Neural cell (in vitro differentiated cells): ENCODE measurements around the gene SCYGR2. TPM values are rescaled to one million over a fixed set of nuclear protein-coding genes. Genes with fewer than 3 reads are reported as not detected.

Experiments used
- H2AFZ ChIP-seq: fragments of 200-600, 300-800 bp; sonication (generic), shearing (Covaris generic); 2 replicates; pipeline ENCODE4 v1.6.0; 2014; ENCODE audit warnings: low read depth, mild to moderate bottlenecking, antibody characterized with exemption, low read length, moderate library complexity
- H3F3A ChIP-seq: fragments of 200-600 bp; shearing (Covaris generic); 2 replicates; pipeline ENCODE4 v1.6.1; 2016; ENCODE audit warnings: mild to moderate bottlenecking, moderate library complexity, mixed read lengths, antibody characterized with exemption, low read length; ENCODE audit not compliant: insufficient read depth, poor library complexity, severe bottlenecking
- H3K27ac ChIP-seq: fragments of 200-600, 300-800 bp; sonication (generic), shearing (Covaris generic); 2 replicates; pipeline ENCODE4 v1.5.1; 2014; ENCODE audit warnings: mild to moderate bottlenecking, low read length, moderate library complexity
- H3K27me3 ChIP-seq: fragments of 300-800, 200-600 bp; sonication (generic), shearing (Covaris generic); 2 replicates; pipeline ENCODE4 v1.6.0; 2014; ENCODE audit warnings: mild to moderate bottlenecking, low read depth, low read length, moderate library complexity; ENCODE audit not compliant: insufficient read depth
- H3K36me3 ChIP-seq: fragments of 300-800, 200-600 bp; sonication (generic), shearing (Covaris generic); 2 replicates; pipeline ENCODE4 v1.5.1; 2014; ENCODE audit warnings: mild to moderate bottlenecking, antibody characterized with exemption, low read length, moderate library complexity; ENCODE audit not compliant: insufficient read depth
- H3K4me2 ChIP-seq: fragments of 300-800, 200-600 bp; sonication (generic), shearing (Covaris generic); 2 replicates; pipeline ENCODE4 v1.6.0; 2014; ENCODE audit warnings: mild to moderate bottlenecking, low read length
- H3K4me3 ChIP-seq: fragments of 300-800, 200-600 bp; sonication (generic), shearing (Covaris generic); 2 replicates; pipeline ENCODE4 v1.5.1; 2014; ENCODE audit warnings: mild to moderate bottlenecking, low read length, moderate library complexity
- H3K79me2 ChIP-seq: fragments of 200-600 bp; shearing (Covaris generic); replicated peaks from 2 replicates; pipeline ENCODE4 v1.6.0; 2014; ENCODE audit warnings: mild to moderate bottlenecking, low read length, moderate library complexity; ENCODE audit not compliant: insufficient read depth
- H3K9ac ChIP-seq: fragments of 300-800, 200-600 bp; sonication (generic), shearing (Covaris generic); 2 replicates; pipeline ENCODE4 v1.6.1; 2016; ENCODE audit warnings: mild to moderate bottlenecking, low read length, mixed read lengths
- H3K9me2 ChIP-seq: fragments of 200-600 bp; shearing (Covaris generic); 2 replicates; pipeline ENCODE4 v1.6.1; 2016; ENCODE audit warnings: mild to moderate bottlenecking, low read length, mixed read lengths; ENCODE audit not compliant: insufficient read depth
- H3K9me3 ChIP-seq: fragments of 200-600, 300-800 bp; sonication (generic), shearing (Covaris generic); 2 replicates; pipeline ENCODE4 v1.6.1; 2016; ENCODE audit warnings: mild to moderate bottlenecking, mixed run types, low read length, moderate library complexity, mixed read lengths
- H4K20me1 ChIP-seq: fragments of 200-600 bp; shearing (Covaris generic); 2 replicates; pipeline ENCODE4 v1.6.1; 2016; ENCODE audit warnings: mild to moderate bottlenecking, mixed run types; ENCODE audit not compliant: insufficient read depth
- CTCF ChIP-seq: fragments of 450-650 bp; IDR thresholded peaks from 2 replicates; pipeline ENCODE4 v1.5.1; 2014; ENCODE audit warnings: antibody characterized with exemption, mild to moderate bottlenecking, moderate library complexity; ENCODE audit not compliant: poor library complexity, severe bottlenecking
- EP300 ChIP-seq: fragments of 450-650 bp; conservative IDR thresholded peaks from 2 replicates; pipeline ENCODE4 v1.6.1; 2014; ENCODE audit warnings: antibody characterized with exemption, mild to moderate bottlenecking, moderate library complexity; ENCODE audit not compliant: poor library complexity, severe bottlenecking
- EZH2 ChIP-seq: fragments of 200-600, 300-800 bp; shearing (Covaris generic), sonication (generic); IDR thresholded peaks from 2 replicates; pipeline ENCODE4 v1.6.1; 2014; ENCODE audit warnings: antibody characterized with exemption, low read length, borderline replicate concordance, mild to moderate bottlenecking; ENCODE audit not compliant: insufficient read depth, poor library complexity, severe bottlenecking
- MXI1 ChIP-seq: fragments of 450-650 bp; conservative IDR thresholded peaks from 2 replicates; pipeline ENCODE4 v1.6.1; 2014; ENCODE audit warnings: antibody characterized with exemption, mild to moderate bottlenecking; ENCODE audit not compliant: poor library complexity, severe bottlenecking
- POLR2AphosphoS5 ChIP-seq: IDR thresholded peaks from 2 replicates; pipeline ENCODE4 v1.6.1; 2012
- RAD21 ChIP-seq: fragments of 450-650 bp; conservative IDR thresholded peaks from 2 replicates; pipeline ENCODE4 v1.6.1; 2014; ENCODE audit warnings: antibody characterized with exemption, mild to moderate bottlenecking, moderate library complexity
- REST ChIP-seq: IDR thresholded peaks from 2 replicates; pipeline ENCODE4 v1.6.1; 2012; ENCODE audit warnings: borderline replicate concordance
- SMC3 ChIP-seq: fragments of 450-650 bp; conservative IDR thresholded peaks from 2 replicates; pipeline ENCODE4 v1.6.1; 2014; ENCODE audit warnings: antibody characterized with exemption, mild to moderate bottlenecking, moderate library complexity; ENCODE audit not compliant: poor library complexity
- TAF1 ChIP-seq: IDR thresholded peaks from 2 replicates; pipeline ENCODE4 v1.6.1; 2012; ENCODE audit warnings: low read depth
- polyA plus RNA-seq: library from polyadenylated mRNA; depleted of rRNA; stranded (reverse); fragments of >200 nt; gene quantifications from 2 replicates; pipeline ENCODE4 v1.2.3, GENCODE V29; 2014

Gene SCYGR2
- polyA plus RNA-seq, 1 donor from 2014 or later: not detected

GRCh38 chr2:227578642-227579041, 20.1 kb upstream of the SCYGR2 start:
- Histone ChIP-seq H3F3A (no peaks in the 10 kb centered on the region), H3K79me2 (no peaks in the 10 kb centered on the region), H3K27ac (no peak overlapping the region), H2AFZ (no peak overlapping the region), H3K27me3 (no peaks in the 10 kb centered on the region), H3K9ac (no peak overlapping the region), H3K4me3 (no peak overlapping the region), H3K9me2 (no peaks in the 10 kb centered on the region), H4K20me1 (no peaks in the 10 kb centered on the region), H3K36me3 (no peaks in the 10 kb centered on the region), H3K4me2 (no peak overlapping the region), H3K9me3 (no peaks in the 10 kb centered on the region)
- TF ChIP-seq EZH2: no peak
- TF ChIP-seq TAF1: no peak
- no peak for TF ChIP-seq POLR2AphosphoS5
- TF ChIP-seq EP300: no peak

- TF ChIP-seq POLR2AphosphoS5 (no peak), MXI1 (no peak), RAD21 (no peak), EZH2 (no peak), TAF1 (no peak), CTCF (no peak)
- no peak overlapping the region for H2AFZ ChIP-seq
Measured at GRCh38 chr2:227579791-227580190, 18.9 kb upstream of the SCYGR2 start.

GRCh38 chr2:227582369-227582768, 16.3 kb upstream of the SCYGR2 start:
- H3K27ac ChIP-seq: no peak overlapping the region

More at GRCh38 chr2:227579791-227580190, 18.9 kb upstream of the SCYGR2 start:
- no peaks in the 10 kb centered on the region for H3K36me3 ChIP-seq
- no peaks in the 10 kb centered on the region for H3K9me2 ChIP-seq
- no peak overlapping the region for H3K27ac ChIP-seq
- no peak overlapping the region for H3K9ac ChIP-seq
- H4K20me1 ChIP-seq: no peaks in the 10 kb centered on the region
- no peaks in the 10 kb centered on the region for H3K27me3 ChIP-seq
- no peaks in the 10 kb centered on the region for H3K79me2 ChIP-seq
- no peaks in the 10 kb centered on the region for H3F3A ChIP-seq
- H3K4me2 ChIP-seq: no peak overlapping the region
- H3K4me3 ChIP-seq: no peak overlapping the region
- no peaks in the 10 kb centered on the region for H3K9me3 ChIP-seq

More at GRCh38 chr2:227582369-227582768, 16.3 kb upstream of the SCYGR2 start:
- no peaks in the 10 kb centered on the region for H3K27me3 ChIP-seq
- no peak overlapping the region for H3K9ac ChIP-seq
- TF ChIP-seq CTCF (no peak), REST (no peak), RAD21 (no peak), EP300 (no peak), POLR2AphosphoS5 (no peak), EZH2 (no peak), SMC3 (no peak), MXI1 (no peak)
- no peak overlapping the region for H3K4me2 ChIP-seq
- H3K4me3 ChIP-seq: no peak overlapping the region
- H3F3A ChIP-seq: no peaks in the 10 kb centered on the region
- H3K9me2 ChIP-seq: no peaks in the 10 kb centered on the region
- no peaks in the 10 kb centered on the region for H3K36me3 ChIP-seq
- no peaks in the 10 kb centered on the region for H4K20me1 ChIP-seq
- H3K79me2 ChIP-seq: no peaks in the 10 kb centered on the region
- H3K9me3 ChIP-seq: no peaks in the 10 kb centered on the region
- H2AFZ ChIP-seq: no peak overlapping the region
